GM19035 (cell line): ENCODE data around the gene CACNA1C.

Source experiments
- ATAC-seq: cut with Tn5 transposase; IDR thresholded peaks from one replicate; pipeline ENCODE4 v1.9.1; 2021; ENCODE audit not compliant: unreplicated experiment

The CACNA1C gene

GRCh38 chr12:2229661-2230539, 177.1 kb downstream of the CACNA1C start:
- ATAC-seq = no peak

- no peak for ATAC-seq
Measured at GRCh38 chr12:2231011-2231595, 178.3 kb downstream of the CACNA1C start.

GRCh38 chr12:2231956-2232355, 179.2 kb downstream of the CACNA1C start:
- no peak for ATAC-seq

- no peak for ATAC-seq
Measured at GRCh38 chr12:2233034-2233433, 180.2 kb downstream of the CACNA1C start.

GRCh38 chr12:2234091-2234490, 181.3 kb downstream of the CACNA1C start:
- ATAC-seq = no peak

GRCh38 chr12:2234646-2235350, 182.0 kb downstream of the CACNA1C start:
- no peak for ATAC-seq

GRCh38 chr12:2236506-2237294, 183.9 kb downstream of the CACNA1C start:
- no peak for ATAC-seq

GRCh38 chr12:2238111-2238510, 185.3 kb downstream of the CACNA1C start:
- ATAC-seq = no peak

- no peak for ATAC-seq
Measured at GRCh38 chr12:2239381-2239871, 186.6 kb downstream of the CACNA1C start.

- ATAC-seq = no peak
Measured at GRCh38 chr12:2240390-2240789, 187.6 kb downstream of the CACNA1C start.

- ATAC-seq = no peak
Measured at GRCh38 chr12:2240984-2241383, 188.2 kb downstream of the CACNA1C start.

GRCh38 chr12:2242216-2242615, 189.4 kb downstream of the CACNA1C start:
- ATAC-seq = no peak

- no peak for ATAC-seq
Measured at GRCh38 chr12:2242816-2243215, 190.0 kb downstream of the CACNA1C start.

- ATAC-seq = no peak
Measured at GRCh38 chr12:2243275-2243674, 190.5 kb downstream of the CACNA1C start.

- ATAC-seq = no peak
Measured at GRCh38 chr12:2244013-2244861, 191.4 kb downstream of the CACNA1C start.

- ATAC-seq = no peak
Measured at GRCh38 chr12:2246358-2246757, 193.6 kb downstream of the CACNA1C start.

GRCh38 chr12:2247120-2247519, 194.3 kb downstream of the CACNA1C start:
- no peak for ATAC-seq

- no peak for ATAC-seq
Measured at GRCh38 chr12:2247596-2247995, 194.8 kb downstream of the CACNA1C start.

GRCh38 chr12:2248087-2248900, 195.5 kb downstream of the CACNA1C start:
- no peak for ATAC-seq
